HCT116 (cell line): ENCODE data around the gene SMYD3. TPM values are rescaled to one million over a fixed set of nuclear protein-coding genes. Genes with fewer than 3 reads are reported as not detected.

Source experiments
- ATAC-seq: fragments of 200-7000 bp; cut with Tn5 transposase; 2 replicates; pipeline ENCODE4 v1.9.1; 2020; ENCODE audit warnings: mild to moderate bottlenecking, moderate library complexity
- BruUV-seq: library from RNA; stranded (reverse); fragments of 400-500 nt; replicated peaks from 2 replicates; lab custom pipeline; 2021; lab: Mats Ljungman, UMichigan
- CTCF ChIA-PET: fragments of 300-600 bp; sonication (Branson Sonifier 250); formaldehyde crosslinking; loops from one replicate; lab custom pipeline; 2021; ENCODE audit warnings: antibody characterized with exemption; lab: Charles Lee
- POLR2A ChIA-PET: fragments of 300-600, 350-600 bp; sonication (Branson Sonifier 250); formaldehyde crosslinking; loops from one replicate; lab custom pipeline; 2021; ENCODE audit warnings: antibody characterized with exemption; lab: Charles Lee
- RAD21 ChIA-PET, 2 experiments: fragments of 300-600 bp; sonication (Branson Sonifier 250); formaldehyde crosslinking; loops; one replicate each; lab custom pipeline; 2023; ENCODE audit warnings: low total read pairs in 2 of 2; ENCODE audit not compliant: uncharacterized antibody in 2 of 2, unreplicated experiment in 2 of 2, low non-redundant PET in 1 of 2; lab: Charles Lee
- DNase-seq: peaks from one replicate; pipeline ENCODE4 v3.0.0-alpha.2; 2010; ENCODE audit warnings: low read depth, low spot score
- H2AFZ ChIP-seq: fragments of 200-600 bp; shearing (Covaris generic), sonication (generic); 2 replicates; pipeline ENCODE4 v1.6.1; 2017; ENCODE audit warnings: low read depth, mixed run types, mixed read lengths, antibody characterized with exemption, low read length; ENCODE audit not compliant: poor library complexity, severe bottlenecking
- H3K27ac ChIP-seq: 2 replicates; pipeline ENCODE4 v1.5.1; 2012; ENCODE audit warnings: low read depth, low read length
- H3K27me3 ChIP-seq: fragments of 200-600 bp; sonication (generic); 2 replicates; pipeline ENCODE4 v1.6.1; 2016; ENCODE audit warnings: mixed run types, low read length, mixed read lengths; ENCODE audit not compliant: insufficient read depth
- H3K36me3 ChIP-seq, 2 experiments: fragments of 200-500 bp in 1 of 2; fragments of 200-600 bp in 1 of 2; sonication (Bioruptor generic) in 1 of 2; sonication (generic) in 1 of 2; 2 replicates each; pipeline versions ENCODE4 v1.5.1 to v1.6.1; 2014 to 2016; ENCODE audit warnings: low read length in 2 of 2, inconsistent platforms in 1 of 2, mixed read lengths in 1 of 2, mixed run types in 1 of 2; ENCODE audit not compliant: insufficient read depth in 2 of 2, control insufficient read depth in 1 of 2
- H3K4me1 ChIP-seq, 2 experiments: fragments of 200-600 bp in 1 of 2; sonication (generic) in 1 of 2; 2 replicates each; pipeline versions ENCODE4 v1.5.1 to v1.6.1; 2012 to 2017; ENCODE audit warnings: low read length in 2 of 2, inconsistent platforms in 1 of 2, mild to moderate bottlenecking in 1 of 2, mixed read lengths in 1 of 2, mixed run types in 1 of 2, moderate library complexity in 1 of 2; ENCODE audit not compliant: insufficient read depth in 2 of 2, control insufficient read depth in 1 of 2
- H3K4me2 ChIP-seq: fragments of 200-600 bp; sonication (generic); 2 replicates; pipeline ENCODE4 v1.6.1; 2017; ENCODE audit warnings: mixed run types, low read length, mixed read lengths
- H3K4me3 ChIP-seq, 2 experiments: fragments of 200-600 bp in 1 of 2; sonication (generic) in 1 of 2; replicated peaks in 1 of 2; 2 replicates each; pipeline ENCODE4 v1.5.1; 2011 to 2016; ENCODE audit warnings: low read length in 2 of 2, control low read depth in 1 of 2, low read depth in 1 of 2, mild to moderate bottlenecking in 1 of 2, mixed read lengths in 1 of 2, mixed run types in 1 of 2
- H3K79me2 ChIP-seq: fragments of 200-600 bp; sonication (generic); 2 replicates; pipeline ENCODE4 v1.6.1; 2017; ENCODE audit warnings: mild to moderate bottlenecking, mixed run types, low read length, moderate library complexity, mixed read lengths; ENCODE audit not compliant: insufficient read depth
- H3K9ac ChIP-seq: fragments of 200-600 bp; sonication (generic); 2 replicates; pipeline ENCODE4 v1.6.1; 2016; ENCODE audit warnings: low read length, mixed read lengths
- H3K9me2 ChIP-seq: fragments of 200-600 bp; sonication (generic), shearing (Covaris generic); 2 replicates; pipeline ENCODE4 v1.6.1; 2017; ENCODE audit warnings: mixed run types, mild to moderate bottlenecking, moderate library complexity; ENCODE audit not compliant: insufficient read depth
- H3K9me3 ChIP-seq, 2 experiments: fragments of 200-500 bp in 1 of 2; fragments of 200-600 bp in 1 of 2; sonication (Bioruptor generic) in 1 of 2; sonication (generic) in 1 of 2; 2 replicates each; pipeline ENCODE4 v1.6.1; 2014 to 2017; ENCODE audit warnings: low read length in 2 of 2, mixed read lengths in 2 of 2, inconsistent platforms in 1 of 2, low read depth in 1 of 2, mild to moderate bottlenecking in 1 of 2, mixed run types in 1 of 2, moderate library complexity in 1 of 2; ENCODE audit not compliant: control insufficient read depth in 1 of 2, insufficient read depth in 1 of 2
- H4K20me1 ChIP-seq: fragments of 200-600 bp; sonication (generic), shearing (Covaris generic); 2 replicates; pipeline ENCODE4 v1.6.1; 2017; ENCODE audit warnings: mixed run types, mild to moderate bottlenecking, moderate library complexity; ENCODE audit not compliant: insufficient read depth
- CTCF ChIP-seq, 3 experiments: fragments of 200-600 bp in 1 of 3; sonication (generic) in 1 of 3; IDR thresholded peaks in 2 of 3; conservative IDR thresholded peaks in 1 of 3; 2 replicates each; pipeline ENCODE4 v1.5.1; 2012 to 2017; ENCODE audit warnings: low read depth in 2 of 3, low read length in 2 of 3, antibody characterized with exemption in 1 of 3, borderline replicate concordance in 1 of 3, control low read depth in 1 of 3, mild to moderate bottlenecking in 1 of 3, mixed read lengths in 1 of 3, mixed run types in 1 of 3, moderate library complexity in 1 of 3; ENCODE audit not compliant: insufficient read depth in 1 of 3
- EZH2 ChIP-seq: fragments of 200-600 bp; sonication (generic); IDR thresholded peaks from 2 replicates; pipeline ENCODE4 v1.6.1; 2017; ENCODE audit warnings: antibody characterized with exemption, mixed run types
- POLR2A ChIP-seq: IDR thresholded peaks from 2 replicates; pipeline ENCODE4 v1.7.0; 2011; ENCODE audit warnings: borderline replicate concordance; ENCODE audit not compliant: insufficient read depth, insufficient read length; ENCODE audit errors: extremely low read depth
- REST ChIP-seq: IDR thresholded peaks from 2 replicates; pipeline ENCODE4 v1.6.1; 2012; ENCODE audit warnings: low read depth
- intact Hi-C: fragments of 100-400 bp; cut with micrococcal nuclease; formaldehyde crosslinking; loops from 2 replicates; pipeline ENCODE4 v1.10.0; 2022
- total RNA-seq: library from RNA; stranded (reverse); gene quantifications from one replicate; pipeline ENCODE4 v1.2.1, GENCODE V29; 2021; ENCODE audit not compliant: unreplicated experiment

SMYD3 gene
- total RNA-seq, 1 experiment from 2014 or later = 33.6 TPM

DNA sequence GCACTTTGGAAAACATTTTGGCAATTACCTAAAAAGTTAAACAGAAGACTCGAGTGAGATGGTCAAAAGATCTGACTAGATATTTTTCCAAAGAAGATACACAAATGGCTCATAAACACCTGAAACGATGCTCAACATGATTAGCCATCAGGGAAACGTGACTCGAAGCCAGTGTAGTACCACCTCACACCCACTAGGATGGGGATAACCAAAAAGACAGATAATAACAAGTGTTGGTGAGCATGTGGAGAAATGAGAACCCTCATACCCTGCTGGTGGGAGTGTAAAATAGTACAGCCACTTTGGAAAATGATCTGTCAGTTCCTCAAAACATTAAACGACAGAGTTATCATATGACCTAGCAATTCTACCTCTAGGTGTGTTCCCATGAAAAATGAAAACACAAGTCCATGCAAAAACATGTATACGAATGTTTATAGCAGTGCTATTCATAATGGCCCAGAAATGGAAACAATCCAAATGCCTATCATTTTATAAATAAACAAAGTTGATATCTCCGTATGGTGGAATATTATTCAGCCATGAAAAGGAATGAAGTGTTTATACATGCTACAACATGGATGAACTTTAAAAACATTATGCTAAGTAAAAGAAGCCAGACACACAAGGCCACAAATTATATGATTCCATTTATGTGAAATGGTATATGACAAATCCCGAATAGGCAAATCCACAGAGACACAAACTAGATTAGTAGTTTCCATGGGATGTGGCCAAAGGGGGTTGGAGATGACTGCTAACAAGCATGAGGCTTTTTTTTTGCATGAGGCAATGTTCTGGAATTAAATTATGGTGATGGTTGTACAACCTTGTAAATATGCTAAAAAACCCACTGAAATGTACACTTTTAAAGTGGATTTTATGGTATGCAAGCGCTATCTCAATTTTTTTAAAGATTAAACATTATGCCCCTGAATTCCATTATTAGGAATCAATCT lies 727.0 kb downstream of the SMYD3 start:
- intact Hi-C loops = no loop called here
- no peak overlapping the region for H2AFZ ChIP-seq
- no peaks in the 10 kb centered on the region for H4K20me1 ChIP-seq
- H3K9ac ChIP-seq = no peak overlapping the region
- H3K79me2 ChIP-seq = no peaks in the 10 kb centered on the region
- TF ChIP-seq CTCF (IDR thresholded peaks at IDR 0.05 in 2 of 3, conservative IDR thresholded peaks at IDR 0.05 in 1 of 3; ENCODE audit: borderline replicate concordance in 1 of 3, insufficient read depth in 1 of 3, low read depth in 2 of 3, low read length in 2 of 3) = peak in 2 of 3 experiments; percentile 30 to 46; a peak in 3 of 6 replicates
- no peak for TF ChIP-seq EZH2
- TF ChIP-seq POLR2A = no peak
- TF ChIP-seq REST = no peak
- BruUV-seq = no TSS peak
- no peaks in the 10 kb centered on the region for H3K9me3 ChIP-seq
- no peak for DNase-seq
- no peak overlapping the region for H3K4me2 ChIP-seq
- ChIA-PET RAD21 (no interaction called here), POLR2A (no interaction called here), CTCF (no interaction called here)
- H3K27me3 ChIP-seq = no peaks in the 10 kb centered on the region
- no peaks in the 10 kb centered on the region for H3K4me1 ChIP-seq
- ATAC-seq = peak; percentile 42; the same call in 1 of the 2 replicates
- H3K27ac ChIP-seq = no peak overlapping the region
- no peak overlapping the region for H3K4me3 ChIP-seq
- H3K36me3 ChIP-seq = no peaks in the 10 kb centered on the region
- H3K9me2 ChIP-seq = 0 out of 2 replicates have a peak, but pooled peaks cover 3% of the 10 kb centered on the region
